ENCODE results near the gene MCTP1. TPM values are rescaled to one million over a fixed set of nuclear protein-coding genes. Genes with fewer than 3 reads are reported as not detected.

Gene MCTP1
- total RNA-seq, 1 donor from 2014 or later, result 1.7 TPM

GRCh38 chr5:95252801-95253200, 32.1 kb downstream of the MCTP1 start:
- H3K36me3 Mint-ChIP-seq (ENCODE audit: low read depth), result no peaks in the 10 kb centered on the region
- no peak overlapping the region for H3K4me3 Mint-ChIP-seq
- H3K4me1 Mint-ChIP-seq, result no peaks in the 10 kb centered on the region
- H3K27me3 Mint-ChIP-seq (ENCODE audit: low read depth), result no peaks in the 10 kb centered on the region
- H3K9me3 Mint-ChIP-seq, result peaks cover 6% of the 10 kb centered on the region
- DNase-seq (ENCODE audit: low read depth, low spot score), result no peak
- TF ChIP-seq CTCF (conservative IDR thresholded peaks at IDR 0.05), result no peak
- H3K27ac Mint-ChIP-seq (ENCODE audit: unreplicated experiment), result no peak overlapping the region

- Mint-ChIP-seq H3K36me3 (ENCODE audit: low read depth) (no peaks in the 10 kb centered on the region), H3K4me3 (no peak overlapping the region), H3K27me3 (ENCODE audit: low read depth) (no peaks in the 10 kb centered on the region), H3K27ac (ENCODE audit: unreplicated experiment) (no peak overlapping the region), H3K4me1 (no peaks in the 10 kb centered on the region), H3K9me3 (peaks cover 6% of the 10 kb centered on the region)
- TF ChIP-seq CTCF (conservative IDR thresholded peaks at IDR 0.05), result no peak
- DNase-seq (ENCODE audit: low read depth, low spot score), result no peak
Measured at GRCh38 chr5:95251185-95251584, 33.7 kb downstream of the MCTP1 start.

GRCh38 chr5:95244479-95244878, 40.4 kb downstream of the MCTP1 start:
- no peak for TF ChIP-seq CTCF (conservative IDR thresholded peaks at IDR 0.05)
- H3K4me3 Mint-ChIP-seq, result no peak overlapping the region
- no peaks in the 10 kb centered on the region for H3K4me1 Mint-ChIP-seq
- no peaks in the 10 kb centered on the region for H3K36me3 Mint-ChIP-seq (ENCODE audit: low read depth)
- no peaks in the 10 kb centered on the region for H3K27me3 Mint-ChIP-seq (ENCODE audit: low read depth)
- peaks cover 3% of the 10 kb centered on the region for H3K9me3 Mint-ChIP-seq
- no peak for DNase-seq (ENCODE audit: low read depth, low spot score)
- H3K27ac Mint-ChIP-seq (ENCODE audit: unreplicated experiment), result no peak overlapping the region

- no peak for TF ChIP-seq CTCF (conservative IDR thresholded peaks at IDR 0.05)
- DNase-seq (ENCODE audit: low read depth, low spot score), result no peak
- no peak overlapping the region for H3K27ac Mint-ChIP-seq (ENCODE audit: unreplicated experiment)
- H3K9me3 Mint-ChIP-seq, result no peaks in the 10 kb centered on the region
- H3K4me3 Mint-ChIP-seq, result no peak overlapping the region
- no peaks in the 10 kb centered on the region for H3K36me3 Mint-ChIP-seq (ENCODE audit: low read depth)
- no peaks in the 10 kb centered on the region for H3K27me3 Mint-ChIP-seq (ENCODE audit: low read depth)
- H3K4me1 Mint-ChIP-seq, result no peaks in the 10 kb centered on the region
Measured at GRCh38 chr5:95241635-95242034, 43.3 kb downstream of the MCTP1 start.

GRCh38 chr5:95241161-95241560, 43.7 kb downstream of the MCTP1 start:
- no peak for DNase-seq (ENCODE audit: low read depth, low spot score)
- Mint-ChIP-seq H3K27me3 (ENCODE audit: low read depth) (no peaks in the 10 kb centered on the region), H3K9me3 (no peaks in the 10 kb centered on the region), H3K36me3 (ENCODE audit: low read depth) (no peaks in the 10 kb centered on the region), H3K27ac (ENCODE audit: unreplicated experiment) (no peak overlapping the region), H3K4me1 (no peaks in the 10 kb centered on the region), H3K4me3 (no peak overlapping the region)
- TF ChIP-seq CTCF (conservative IDR thresholded peaks at IDR 0.05), result no peak

Measured in neural crest cell (in vitro differentiated cells).